Kidney (tissue), 14 donors: ENCODE data around the gene BCAS3. TPM values are rescaled to one million over a fixed set of nuclear protein-coding genes. Genes with fewer than 3 reads are reported as not detected.

Experiments used
- DNase-seq, 5 donors: peaks; one replicate each; pipeline ENCODE4 v3.0.0-alpha.2; 2013 to 2020
- FAIRE-seq: peaks from 2 replicates; lab custom pipeline; 2012; peaks lifted over from hg19 to GRCh38; lab: Jason Lieb, UNC
- H3K27ac ChIP-seq, 2 donors: one replicate each; pipeline ENCODE4 v1.7.0; 2013; ENCODE audit warnings: low read depth in 2 of 2, low read length in 2 of 2, inconsistent platforms in 1 of 2
- H3K27me3 ChIP-seq: one replicate; pipeline ENCODE4 v1.7.1; 2013; ENCODE audit warnings: low read length, inconsistent platforms; ENCODE audit not compliant: control insufficient read depth, insufficient read depth
- H3K36me3 ChIP-seq, 3 donors: one replicate each; pipeline versions ENCODE4 v1.7.0 to v1.7.1; 2013; ENCODE audit warnings: low read length in 3 of 3, control low read depth in 1 of 3, inconsistent platforms in 1 of 3; ENCODE audit not compliant: insufficient read depth in 3 of 3, control insufficient read depth in 2 of 3
- H3K4me1 ChIP-seq, 3 donors: one replicate each; pipeline versions ENCODE4 v1.7.0 to v1.7.1; 2013; ENCODE audit warnings: low read length in 3 of 3, inconsistent platforms in 1 of 3, low read depth in 1 of 3; ENCODE audit not compliant: control insufficient read depth in 2 of 3, insufficient read depth in 2 of 3
- H3K4me3 ChIP-seq, 3 donors: one replicate each; pipeline versions ENCODE4 v1.7.0 to v1.8.1; 2013; ENCODE audit warnings: low read length in 3 of 3, control low read depth in 1 of 3, inconsistent platforms in 1 of 3
- H3K9ac ChIP-seq, 3 donors: one replicate each; pipeline versions ENCODE4 v1.7.0 to v1.7.1; 2013; ENCODE audit warnings: low read length in 3 of 3, control low read depth in 1 of 3, inconsistent platforms in 1 of 3
- H3K9me3 ChIP-seq, 3 donors: one replicate each; pipeline versions ENCODE4 v1.7.0 to v1.7.1; 2013; ENCODE audit warnings: low read length in 3 of 3, control low read depth in 1 of 3, inconsistent platforms in 1 of 3; ENCODE audit not compliant: control insufficient read depth in 2 of 3, insufficient read depth in 1 of 3
- CTCF ChIP-seq: IDR thresholded peaks from 3 replicates; pipeline ENCODE4 v1.5.1; 2012; ENCODE audit warnings: mild to moderate bottlenecking, moderate library complexity, borderline replicate concordance; ENCODE audit not compliant: insufficient read depth; ENCODE audit errors: extremely low read depth
- intact Hi-C: fragments of 100-400 bp; cut with DNase I; formaldehyde crosslinking; loops from one replicate; pipeline ENCODE4 v1.11.1; 2022
- polyA plus RNA-seq: library from polyadenylated mRNA; stranded (reverse); fragments of 350-450 nt; fragmentation: Illumina TruSeq; extraction: RNeasy Lipid Tissue Mini Kit (QIAGEN cat#74804); gene quantifications from one replicate; pipeline ENCODE4 v1.2.3, GENCODE V29; 2014; ENCODE audit warnings: low read depth, low replicate concordance; ENCODE audit not compliant: insufficient read depth
- total RNA-seq: library from RNA; stranded (reverse); fragmentation: NEBNext Ultra II Directional; extraction: Animal tissue kit (Norgen Biotek cat#: 25700); gene quantifications from one replicate; pipeline ENCODE4 v1.2.1, GENCODE V29; 2021
- donor health status: control.
- donor health status: control.
- donor health status: control.
- donor health status: control.
- donor health status: control.
- donor health status: DM: yes; HTN: yes; CAD: no.
- donor health status: Normal renal cell carcinoma (clear cell type).

The BCAS3 gene
- total and polyA plus RNA-seq, 2 donors from 2014 or later: 18.3 to 44.1 TPM

GRCh38 chr17:61423967-61424649 lies 746.5 kb downstream of the BCAS3 start:
- Histone ChIP-seq H3K9me3 (no peaks in the 10 kb centered on the region), H3K4me1 (no peaks in the 10 kb centered on the region), H3K9ac (no peak overlapping the region), H3K27me3 (peaks cover 2% of the 10 kb centered on the region), H3K27ac (no peak overlapping the region), H3K4me3 (no peak overlapping the region), H3K36me3 (no peaks in the 10 kb centered on the region)
- intact Hi-C loops: loop anchor here (10.0 kb wide), 1 partner anchor 121 kb away; no protein-coding TSS in a partner anchor
- FAIRE-seq (no peak), DNase-seq (no peak)
- no peak for TF ChIP-seq CTCF

- H3K9ac ChIP-seq: no peak overlapping the region
- no peak for TF ChIP-seq CTCF
- no peak for DNase-seq
- intact Hi-C loops: loop anchor here (10.0 kb wide), 1 partner anchor 119 kb away; no protein-coding TSS in a partner anchor
- FAIRE-seq: no peak
- H3K36me3 ChIP-seq: no peaks in the 10 kb centered on the region
- H3K27ac ChIP-seq: no peak overlapping the region
- H3K27me3 ChIP-seq: peaks cover 2% of the 10 kb centered on the region
- H3K4me1 ChIP-seq: no peaks in the 10 kb centered on the region
- no peak overlapping the region for H3K4me3 ChIP-seq
- no peaks in the 10 kb centered on the region for H3K9me3 ChIP-seq
Observed at GRCh38 chr17:61425682-61426481, 748.2 kb downstream of the BCAS3 start.

GRCh38 chr17:61426482-61427304 lies 749.0 kb downstream of the BCAS3 start:
- Histone ChIP-seq H3K36me3 (no peaks in the 10 kb centered on the region), H3K9me3 (no peaks in the 10 kb centered on the region), H3K4me1 (no peaks in the 10 kb centered on the region), H3K4me3 (no peak overlapping the region), H3K27me3 (no peaks in the 10 kb centered on the region), H3K27ac (no peak overlapping the region), H3K9ac (no peak overlapping the region)
- DNase-seq (no peak), FAIRE-seq (no peak)
- intact Hi-C loops: loop anchor here (10.0 kb wide), 1 partner anchor 118 kb away; no protein-coding TSS in a partner anchor
- TF ChIP-seq CTCF: no peak
